HG02763 (cell line): ENCODE results near the gene GPC1.

Experiments
- ATAC-seq: cut with Tn5 transposase; IDR thresholded peaks from one replicate; pipeline ENCODE4 v1.9.1; 2021; ENCODE audit warnings: mild to moderate bottlenecking, moderate library complexity; ENCODE audit not compliant: unreplicated experiment

GPC1 gene

GRCh38 chr2:240453461-240454105 is 18.1 kb downstream of the GPC1 start:
- no peak for ATAC-seq

GRCh38 chr2:240454106-240454901 is 18.8 kb downstream of the GPC1 start:
- no peak for ATAC-seq

- no peak for ATAC-seq
Measured at GRCh38 chr2:240455272-240455646, 19.8 kb downstream of the GPC1 start.

GRCh38 chr2:240455647-240456446 is 20.4 kb downstream of the GPC1 start:
- no peak for ATAC-seq

- ATAC-seq: no peak
Measured at GRCh38 chr2:240456447-240457222, 21.2 kb downstream of the GPC1 start.

- ATAC-seq: no peak
Measured at GRCh38 chr2:240457223-240458043, 22.0 kb downstream of the GPC1 start.

- no peak for ATAC-seq
Measured at GRCh38 chr2:240458044-240458899, 22.8 kb downstream of the GPC1 start.

GRCh38 chr2:240458900-240459391 is 23.5 kb downstream of the GPC1 start:
- no peak for ATAC-seq

- ATAC-seq: no peak
Measured at GRCh38 chr2:240459401-240460252, 24.2 kb downstream of the GPC1 start.

- no peak for ATAC-seq
Measured at GRCh38 chr2:240460253-240460711, 24.8 kb downstream of the GPC1 start.

- no peak for ATAC-seq
Measured at GRCh38 chr2:240460781-240461431, 25.4 kb downstream of the GPC1 start.

GRCh38 chr2:240461471-240462072 is 26.1 kb downstream of the GPC1 start:
- ATAC-seq: no peak

- ATAC-seq: no peak
Measured at GRCh38 chr2:240462073-240462706, 26.7 kb downstream of the GPC1 start.

GRCh38 chr2:240462707-240463273 is 27.3 kb downstream of the GPC1 start:
- ATAC-seq: no peak

GRCh38 chr2:240463274-240463865 is 27.9 kb downstream of the GPC1 start:
- no peak for ATAC-seq
